ENCODE measurements around the gene SPDYC.

SPDYC gene

GRCh38 chr11:65170058-65170534 lies at the start of gene SPDYC:
Gene SPDYC, plus strand, starts transcription at chr11:65170233. Its CDS starts 1,125 bp downstream, at chr11:65171358.
- no peaks in the 10 kb centered on the region for H3K9me3 ChIP-seq (ENCODE audit: control insufficient read depth, insufficient read depth, low read depth, low read length)
- H3K36me3 ChIP-seq (ENCODE audit: control insufficient read depth, insufficient read depth, low read length) = no peaks in the 10 kb centered on the region
- no peak within 1 kb of the TSS; the same call in 1 of the 2 replicates for H3K4me3 ChIP-seq (ENCODE audit: low read depth, low read length)
- no peak within 1 kb of the TSS; the same call in 1 of the 2 replicates for H3K27ac ChIP-seq (ENCODE audit: low read depth, low read length)
- H3K27me3 ChIP-seq (ENCODE audit: control insufficient read depth, insufficient read depth, low read length) = no peaks in the 10 kb centered on the region
- H3K4me1 ChIP-seq (ENCODE audit: control insufficient read depth, insufficient read depth, low read length) = peaks cover 23% of the 10 kb centered on the region
- no peak within 1 kb of the TSS for H3K9ac ChIP-seq (ENCODE audit: low read length)

- no peak overlapping the region for H3K27ac ChIP-seq (ENCODE audit: low read depth, low read length)
- H3K9me3 ChIP-seq (ENCODE audit: control insufficient read depth, insufficient read depth, low read depth, low read length) = no peaks in the 10 kb centered on the region
- peaks cover 58% of the 10 kb centered on the region for H3K36me3 ChIP-seq (ENCODE audit: control insufficient read depth, insufficient read depth, low read length)
- H3K9ac ChIP-seq (ENCODE audit: low read length) = peak overlapping the region; percentile 91
- H3K4me3 ChIP-seq (ENCODE audit: low read depth, low read length) = peak overlapping the region; percentile 88
- H3K4me1 ChIP-seq (ENCODE audit: control insufficient read depth, insufficient read depth, low read length) = peaks cover 9% of the 10 kb centered on the region
- H3K27me3 ChIP-seq (ENCODE audit: control insufficient read depth, insufficient read depth, low read length) = no peaks in the 10 kb centered on the region
Measured at GRCh38 chr11:65120831-65121230, 49.2 kb upstream of the SPDYC start.

GRCh38 chr11:65121447-65121864 lies 48.6 kb upstream of the SPDYC start:
- H3K9me3 ChIP-seq (ENCODE audit: control insufficient read depth, insufficient read depth, low read depth, low read length) = no peaks in the 10 kb centered on the region
- H3K4me3 ChIP-seq (ENCODE audit: low read depth, low read length) = peak overlapping the region; percentile 88
- H3K4me1 ChIP-seq (ENCODE audit: control insufficient read depth, insufficient read depth, low read length) = peaks cover 7% of the 10 kb centered on the region
- H3K27me3 ChIP-seq (ENCODE audit: control insufficient read depth, insufficient read depth, low read length) = no peaks in the 10 kb centered on the region
- peak overlapping the region; percentile 91 for H3K9ac ChIP-seq (ENCODE audit: low read length)
- peaks cover 59% of the 10 kb centered on the region for H3K36me3 ChIP-seq (ENCODE audit: control insufficient read depth, insufficient read depth, low read length)
- H3K27ac ChIP-seq (ENCODE audit: low read depth, low read length) = peak overlapping the region; percentile 74

- Histone ChIP-seq H3K27me3 (ENCODE audit: control insufficient read depth, insufficient read depth, low read length) (no peaks in the 10 kb centered on the region), H3K9me3 (ENCODE audit: control insufficient read depth, insufficient read depth, low read depth, low read length) (no peaks in the 10 kb centered on the region), H3K27ac (ENCODE audit: low read depth, low read length) (peak within 1 kb of the TSS; percentile 78), H3K4me3 (ENCODE audit: low read depth, low read length) (peak within 1 kb of the TSS; percentile 88), H3K4me1 (ENCODE audit: control insufficient read depth, insufficient read depth, low read length) (0 out of 2 replicates have a peak, but pooled peaks cover 3% of the 10 kb centered on the region), H3K9ac (ENCODE audit: low read length) (peak within 1 kb of the TSS; percentile 91), H3K36me3 (ENCODE audit: control insufficient read depth, insufficient read depth, low read length) (peaks cover 65% of the 10 kb centered on the region)
Measured at GRCh38 chr11:65121865-65122696, 48.0 kb upstream of the SPDYC start, which contains the start of the genes FAU and MRPL49. Gene FAU, minus strand, starts transcription at chr11:65122134. Its CDS starts 321 bp downstream, at chr11:65121813. Gene MRPL49, plus strand, starts transcription at chr11:65122321. Its CDS starts 26 bp downstream, at chr11:65122347.

- H3K27ac ChIP-seq (ENCODE audit: low read depth, low read length) = no peak overlapping the region
- H3K9ac ChIP-seq (ENCODE audit: low read length) = no peak overlapping the region
- 0 out of 2 replicates have a peak, but pooled peaks cover 3% of the 10 kb centered on the region for H3K4me1 ChIP-seq (ENCODE audit: control insufficient read depth, insufficient read depth, low read length)
- H3K27me3 ChIP-seq (ENCODE audit: control insufficient read depth, insufficient read depth, low read length) = no peaks in the 10 kb centered on the region
- H3K36me3 ChIP-seq (ENCODE audit: control insufficient read depth, insufficient read depth, low read length) = peaks cover 73% of the 10 kb centered on the region
- H3K9me3 ChIP-seq (ENCODE audit: control insufficient read depth, insufficient read depth, low read depth, low read length) = no peaks in the 10 kb centered on the region
- H3K4me3 ChIP-seq (ENCODE audit: low read depth, low read length) = no peak overlapping the region
Measured at GRCh38 chr11:65124480-65125196, 45.4 kb upstream of the SPDYC start.

GRCh38 chr11:65125197-65126056 lies 44.6 kb upstream of the SPDYC start:
- H3K4me1 ChIP-seq (ENCODE audit: control insufficient read depth, insufficient read depth, low read length) = 0 out of 2 replicates have a peak, but pooled peaks cover 3% of the 10 kb centered on the region
- no peak overlapping the region for H3K4me3 ChIP-seq (ENCODE audit: low read depth, low read length)
- H3K27me3 ChIP-seq (ENCODE audit: control insufficient read depth, insufficient read depth, low read length) = no peaks in the 10 kb centered on the region
- H3K27ac ChIP-seq (ENCODE audit: low read depth, low read length) = no peak overlapping the region
- H3K9me3 ChIP-seq (ENCODE audit: control insufficient read depth, insufficient read depth, low read depth, low read length) = no peaks in the 10 kb centered on the region
- no peak overlapping the region for H3K9ac ChIP-seq (ENCODE audit: low read length)
- H3K36me3 ChIP-seq (ENCODE audit: control insufficient read depth, insufficient read depth, low read length) = peaks cover 73% of the 10 kb centered on the region

GRCh38 chr11:65126624-65127274 lies 43.3 kb upstream of the SPDYC start:
- H3K27me3 ChIP-seq (ENCODE audit: control insufficient read depth, insufficient read depth, low read length) = no peaks in the 10 kb centered on the region
- H3K27ac ChIP-seq (ENCODE audit: low read depth, low read length) = no peak overlapping the region

GRCh38 chr11:65127473-65128181 lies 42.4 kb upstream of the SPDYC start:
- Histone ChIP-seq H3K36me3 (ENCODE audit: control insufficient read depth, insufficient read depth, low read length) (peaks cover 82% of the 10 kb centered on the region), H3K9ac (ENCODE audit: low read length) (no peak overlapping the region)

More at GRCh38 chr11:65126624-65127274, 43.3 kb upstream of the SPDYC start:
- Histone ChIP-seq H3K4me3 (ENCODE audit: low read depth, low read length) (no peak overlapping the region), H3K4me1 (ENCODE audit: control insufficient read depth, insufficient read depth, low read length) (no peaks in the 10 kb centered on the region), H3K9me3 (ENCODE audit: control insufficient read depth, insufficient read depth, low read depth, low read length) (no peaks in the 10 kb centered on the region), H3K36me3 (ENCODE audit: control insufficient read depth, insufficient read depth, low read length) (peaks cover 74% of the 10 kb centered on the region), H3K9ac (ENCODE audit: low read length) (no peak overlapping the region)

GRCh38 chr11:65128182-65129145 lies 41.6 kb upstream of the SPDYC start:
- Histone ChIP-seq H3K9ac (ENCODE audit: low read length) (no peak overlapping the region), H3K27me3 (ENCODE audit: control insufficient read depth, insufficient read depth, low read length) (no peaks in the 10 kb centered on the region), H3K36me3 (ENCODE audit: control insufficient read depth, insufficient read depth, low read length) (peaks cover 87% of the 10 kb centered on the region), H3K4me3 (ENCODE audit: low read depth, low read length) (no peak overlapping the region), H3K27ac (ENCODE audit: low read depth, low read length) (no peak overlapping the region), H3K4me1 (ENCODE audit: control insufficient read depth, insufficient read depth, low read length) (peaks cover 10% of the 10 kb centered on the region), H3K9me3 (ENCODE audit: control insufficient read depth, insufficient read depth, low read depth, low read length) (no peaks in the 10 kb centered on the region)

More at GRCh38 chr11:65127473-65128181, 42.4 kb upstream of the SPDYC start:
- peaks cover 1% of the 10 kb centered on the region; the same call in 1 of the 2 replicates for H3K4me1 ChIP-seq (ENCODE audit: control insufficient read depth, insufficient read depth, low read length)
- H3K27ac ChIP-seq (ENCODE audit: low read depth, low read length) = no peak overlapping the region
- H3K4me3 ChIP-seq (ENCODE audit: low read depth, low read length) = no peak overlapping the region
- H3K9me3 ChIP-seq (ENCODE audit: control insufficient read depth, insufficient read depth, low read depth, low read length) = no peaks in the 10 kb centered on the region
- no peaks in the 10 kb centered on the region for H3K27me3 ChIP-seq (ENCODE audit: control insufficient read depth, insufficient read depth, low read length)
